ENCODE results near the gene DCANP1. TPM values are rescaled to one million over a fixed set of nuclear protein-coding genes. Genes with fewer than 3 reads are reported as not detected.

The DCANP1 gene
- total RNA-seq, 4 donors from 2014 or later: not detected

GRCh38 chr5:135461481-135462151 is 14.5 kb upstream of the DCANP1 start:
- H3K27me3 ChIP-seq: peaks cover 16% of the 10 kb centered on the region
- WGBS: 68% methylated on average over 7 of the region's 7 CpGs

GRCh38 chr5:135460246-135461033 is 13.3 kb upstream of the DCANP1 start:
- peaks cover 19% of the 10 kb centered on the region for H3K4me1 ChIP-seq
- TF ChIP-seq POLR2AphosphoS5 (IDR thresholded peaks at IDR 0.05) (no peak), EP300 (IDR thresholded peaks at IDR 0.05) (no peak), POLR2A (IDR thresholded peaks at IDR 0.05) (no peak)
- TF ChIP-seq, protein P1, sequence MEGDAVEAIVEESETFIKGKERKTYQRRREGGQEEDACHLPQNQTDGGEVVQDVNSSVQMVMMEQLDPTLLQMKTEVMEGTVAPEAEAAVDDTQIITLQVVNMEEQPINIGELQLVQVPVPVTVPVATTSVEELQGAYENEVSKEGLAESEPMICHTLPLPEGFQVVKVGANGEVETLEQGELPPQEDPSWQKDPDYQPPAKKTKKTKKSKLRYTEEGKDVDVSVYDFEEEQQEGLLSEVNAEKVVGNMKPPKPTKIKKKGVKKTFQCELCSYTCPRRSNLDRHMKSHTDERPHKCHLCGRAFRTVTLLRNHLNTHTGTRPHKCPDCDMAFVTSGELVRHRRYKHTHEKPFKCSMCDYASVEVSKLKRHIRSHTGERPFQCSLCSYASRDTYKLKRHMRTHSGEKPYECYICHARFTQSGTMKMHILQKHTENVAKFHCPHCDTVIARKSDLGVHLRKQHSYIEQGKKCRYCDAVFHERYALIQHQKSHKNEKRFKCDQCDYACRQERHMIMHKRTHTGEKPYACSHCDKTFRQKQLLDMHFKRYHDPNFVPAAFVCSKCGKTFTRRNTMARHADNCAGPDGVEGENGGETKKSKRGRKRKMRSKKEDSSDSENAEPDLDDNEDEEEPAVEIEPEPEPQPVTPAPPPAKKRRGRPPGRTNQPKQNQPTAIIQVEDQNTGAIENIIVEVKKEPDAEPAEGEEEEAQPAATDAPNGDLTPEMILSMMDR (IDR thresholded peaks at IDR 0.05): no peak
- H3K9me3 ChIP-seq: no peaks in the 10 kb centered on the region
- no peak overlapping the region for H3K4me3 ChIP-seq
- 83% methylated on average over 11 of the region's 11 CpGs for WGBS
- no peaks in the 10 kb centered on the region for H3K36me3 ChIP-seq
- no peak overlapping the region for H3K27ac ChIP-seq
- peaks cover 10% of the 10 kb centered on the region for H3K27me3 ChIP-seq
- DNase-seq (ENCODE audit: low spot score in 2 of 2): peak; percentile 43 to 59

More at GRCh38 chr5:135461481-135462151, 14.5 kb upstream of the DCANP1 start:
- TF ChIP-seq, protein P1 (IDR thresholded peaks at IDR 0.05): no peak
- TF ChIP-seq POLR2AphosphoS5 (IDR thresholded peaks at IDR 0.05) (no peak), EP300 (IDR thresholded peaks at IDR 0.05) (no peak), POLR2A (IDR thresholded peaks at IDR 0.05) (no peak)
- Histone ChIP-seq H3K27ac (no peak overlapping the region), H3K36me3 (no peaks in the 10 kb centered on the region), H3K4me3 (no peak overlapping the region), H3K4me1 (peaks cover 21% of the 10 kb centered on the region), H3K9me3 (no peaks in the 10 kb centered on the region)
- peak; percentile 8 to 57 for DNase-seq (ENCODE audit: low spot score in 2 of 2)

- Histone ChIP-seq H3K27me3 (peaks cover 2% of the 10 kb centered on the region), H3K9me3 (no peaks in the 10 kb centered on the region), H3K27ac (no peak overlapping the region), H3K4me3 (no peak overlapping the region), H3K36me3 (no peaks in the 10 kb centered on the region), H3K4me1 (peaks cover 19% of the 10 kb centered on the region)
- TF ChIP-seq POLR2A (IDR thresholded peaks at IDR 0.05) (no peak), EP300 (IDR thresholded peaks at IDR 0.05) (no peak), POLR2AphosphoS5 (IDR thresholded peaks at IDR 0.05) (no peak)
- TF ChIP-seq, protein P1 (IDR thresholded peaks at IDR 0.05): no peak
- WGBS: 40% methylated on average over 5 of the region's 5 CpGs
- peak; percentile 66 to 71 for DNase-seq (ENCODE audit: low spot score in 2 of 2)
Observed at GRCh38 chr5:135458921-135459331, 11.8 kb upstream of the DCANP1 start.

- no peaks in the 10 kb centered on the region for H3K9me3 ChIP-seq
- 91% methylated on average over 4 of the region's 4 CpGs for WGBS
- H3K27me3 ChIP-seq: no peaks in the 10 kb centered on the region
- no peaks in the 10 kb centered on the region for H3K36me3 ChIP-seq
- peaks cover 19% of the 10 kb centered on the region for H3K4me1 ChIP-seq
- DNase-seq (ENCODE audit: low spot score in 2 of 2): peak; percentile 9 to 24
- no peak overlapping the region for H3K27ac ChIP-seq
- TF ChIP-seq POLR2A (IDR thresholded peaks at IDR 0.05): no peak
- TF ChIP-seq EP300 (IDR thresholded peaks at IDR 0.05): no peak
- no peak for TF ChIP-seq POLR2AphosphoS5 (IDR thresholded peaks at IDR 0.05)
- TF ChIP-seq, protein P1 (IDR thresholded peaks at IDR 0.05): no peak
- H3K4me3 ChIP-seq: no peak overlapping the region
Observed at GRCh38 chr5:135458356-135458755, 11.2 kb upstream of the DCANP1 start.
